SH-SY5Y (cell line): ENCODE data around the gene PTPRJ.

Source experiments
- GATA2 ChIP-seq: IDR thresholded peaks from 2 replicates; pipeline ENCODE4 v1.6.1; 2011; ENCODE audit warnings: mild to moderate bottlenecking, low read depth, low read length
- GATA3 ChIP-seq: IDR thresholded peaks from 2 replicates; pipeline ENCODE4 v1.6.1; 2011; ENCODE audit warnings: low read depth, mild to moderate bottlenecking, low read length, moderate library complexity

- TF ChIP-seq GATA2 = no peak
- TF ChIP-seq GATA3 = no peak
Measured at GRCh38 chr11:47994417-47994816, 14.1 kb downstream of the PTPRJ start.
